Adrenal gland (tissue), 5 donors: ENCODE data around the gene MTHFD1.

ENCODE experiments used
- CTCF ChIP-seq, 6 experiments: fragments of 450-650 bp in 4 of 6; fragments of 200-600 bp in 2 of 6; sonication (generic) in 1 of 6; IDR thresholded peaks; 1 replicate in 5 of 6; 2 replicates in 1 of 6; pipeline versions ENCODE4 v1.5.1 to v1.8.0; 2016 to 2021; ENCODE audit warnings: antibody characterized with exemption in 6 of 6, mild to moderate bottlenecking in 2 of 6, moderate library complexity in 1 of 6
- POLR2A ChIP-seq, 2 donors: fragments of 450-650 bp; IDR thresholded peaks; one replicate each; pipeline ENCODE4 v1.6.1; 2017; ENCODE audit warnings: antibody characterized with exemption in 2 of 2, mild to moderate bottlenecking in 2 of 2, moderate library complexity in 1 of 2
- donor health status: DM: no; HTN: no; CAD: no.

GRCh38 chr14:64496764-64497163 is 108.6 kb downstream of the MTHFD1 start:
- TF ChIP-seq CTCF (IDR thresholded peaks at IDR 0.05), result no peak
- TF ChIP-seq POLR2A (IDR thresholded peaks at IDR 0.05), result no peak
